SJCRH30 (cell line): ENCODE measurements around the gene VAV1. TPM values are rescaled to one million over a fixed set of nuclear protein-coding genes. Genes with fewer than 3 reads are reported as not detected.

Experiments used
- total RNA-seq: library from RNA; depleted of rRNA; stranded (reverse); fragments of >200 nt; shearing (Covaris generic); gene quantifications from 2 replicates; pipeline ENCODE4 v1.2.3, GENCODE V29; 2014; rRNA removed

Gene VAV1
- total RNA-seq, 1 experiment from 2014 or later: not detected

Other genes starting within 250 kb of the VAV1 start
- gene TNFSF9, start 241.7 kb upstream of the VAV1 start, total RNA-seq: not detected in 2 replicates
- gene CD70, start 181.6 kb upstream of the VAV1 start, total RNA-seq: not detected in 2 replicates
- not detected in 2 replicates for gene TNFSF14, start 102.5 kb upstream of the VAV1 start, total RNA-seq
- not detected in 2 replicates for gene C3, start 52.1 kb upstream of the VAV1 start, total RNA-seq
- 32.0 and 33.2 TPM in 2 replicates for gene GPR108, start 35.1 kb upstream of the VAV1 start, total RNA-seq
- gene TRIP10, start 33.0 kb upstream of the VAV1 start, total RNA-seq: 39.3 and 40.5 TPM in 2 replicates
- gene SH2D3A, start 5.3 kb upstream of the VAV1 start, total RNA-seq: not detected in 2 replicates
- gene ADGRE1, start 114.9 kb downstream of the VAV1 start, total RNA-seq: not detected in 2 replicates
- not detected in 2 replicates for gene MBD3L2B, start 248.7 kb downstream of the VAV1 start, total RNA-seq